SKM-1 (cell line): ENCODE measurements around the gene TCERG1L.
"Not testable (repeated sequence)": the region's sequence is repeated elsewhere in the genome, so short reads cannot be mapped to it uniquely, and the experiment has no call there.

Experiments used
- DNase-seq: peaks from one replicate; lab custom pipeline; 2025; ENCODE audit not compliant: unreplicated experiment; lab: John Stamatoyannopoulos, UW

TCERG1L gene, protein sequence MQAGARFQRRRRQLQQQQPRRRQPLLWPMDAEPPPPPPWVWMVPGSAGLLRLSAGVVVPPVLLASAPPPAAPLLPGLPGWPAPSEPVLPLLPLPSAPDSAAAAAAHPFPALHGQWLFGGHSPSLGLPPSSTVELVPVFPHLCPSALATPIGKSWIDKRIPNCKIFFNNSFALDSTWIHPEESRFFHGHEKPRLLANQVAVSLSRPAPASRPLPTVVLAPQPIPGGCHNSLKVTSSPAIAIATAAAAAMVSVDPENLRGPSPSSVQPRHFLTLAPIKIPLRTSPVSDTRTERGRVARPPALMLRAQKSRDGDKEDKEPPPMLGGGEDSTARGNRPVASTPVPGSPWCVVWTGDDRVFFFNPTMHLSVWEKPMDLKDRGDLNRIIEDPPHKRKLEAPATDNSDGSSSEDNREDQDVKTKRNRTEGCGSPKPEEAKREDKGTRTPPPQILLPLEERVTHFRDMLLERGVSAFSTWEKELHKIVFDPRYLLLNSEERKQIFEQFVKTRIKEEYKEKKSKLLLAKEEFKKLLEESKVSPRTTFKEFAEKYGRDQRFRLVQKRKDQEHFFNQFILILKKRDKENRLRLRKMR

GRCh38 chr10:131311661-131312477, at the start of gene TCERG1L:
Gene TCERG1L (minus strand): TSS chr10:131311721. CDS start chr10:131311635, 86 bp downstream.
- no peak for DNase-seq

DNA sequence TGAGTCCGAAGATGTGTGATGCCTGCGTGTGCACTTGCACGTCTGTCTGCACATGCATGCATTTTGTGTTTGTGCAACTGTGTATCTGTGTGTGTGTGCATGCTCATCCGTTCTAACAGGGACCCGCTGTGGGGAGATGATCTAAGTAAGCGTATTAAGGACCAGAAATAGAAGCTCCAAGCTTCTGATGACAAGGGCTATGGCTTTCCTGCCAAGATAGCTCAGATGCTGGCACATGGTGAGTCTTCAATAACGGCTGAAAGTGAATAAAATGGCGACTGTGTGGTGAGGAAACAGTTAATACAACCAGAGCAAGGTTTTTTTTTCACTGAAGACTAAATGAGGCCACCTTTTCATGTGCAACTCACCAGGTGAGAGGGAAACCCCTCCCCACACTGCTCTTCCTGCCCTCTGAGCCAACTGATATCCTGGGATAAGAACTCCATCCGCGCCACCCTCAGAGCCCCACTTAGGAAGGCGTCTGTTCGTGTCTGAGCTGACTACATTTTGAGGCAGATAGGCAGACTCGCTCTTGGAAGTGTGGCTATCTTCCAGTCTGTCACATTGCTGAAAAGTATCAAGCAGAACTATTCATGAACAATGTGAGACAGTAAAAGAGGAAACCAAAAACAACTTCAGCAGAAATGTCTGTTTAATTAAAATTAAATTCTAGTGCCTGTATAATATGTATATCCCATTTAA, 47.4 kb upstream of the TCERG1L start:
- DNase-seq, result no peak

GRCh38 chr10:131356442-131356841, 44.9 kb upstream of the TCERG1L start:
- DNase-seq, result no peak

GRCh38 chr10:131355881-131356280, 44.4 kb upstream of the TCERG1L start:
- no peak for DNase-seq

GRCh38 chr10:131355056-131355455, 43.5 kb upstream of the TCERG1L start:
- no peak for DNase-seq

DNA sequence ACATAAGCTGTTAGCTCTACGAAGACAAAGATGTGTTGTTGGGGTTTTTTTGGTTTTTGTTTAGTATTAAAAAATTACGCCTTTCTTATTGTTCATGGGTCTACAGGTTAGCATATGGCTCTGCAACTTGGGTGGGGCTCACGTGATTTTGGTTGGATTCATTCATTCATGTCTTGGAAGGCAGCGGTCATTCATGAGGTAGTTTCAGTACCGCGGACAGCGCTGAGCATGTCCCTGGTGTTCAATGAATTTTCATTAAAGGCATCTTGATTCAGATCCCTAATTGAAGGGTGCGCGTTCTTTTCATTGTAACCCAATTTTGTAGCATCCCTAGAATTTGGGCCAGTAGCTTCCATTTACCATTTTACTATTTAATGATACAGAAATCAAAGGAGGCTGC, 42.9 kb upstream of the TCERG1L start:
- no peak for DNase-seq

GRCh38 chr10:131352765-131353290, 41.3 kb upstream of the TCERG1L start:
- no peak for DNase-seq

DNA sequence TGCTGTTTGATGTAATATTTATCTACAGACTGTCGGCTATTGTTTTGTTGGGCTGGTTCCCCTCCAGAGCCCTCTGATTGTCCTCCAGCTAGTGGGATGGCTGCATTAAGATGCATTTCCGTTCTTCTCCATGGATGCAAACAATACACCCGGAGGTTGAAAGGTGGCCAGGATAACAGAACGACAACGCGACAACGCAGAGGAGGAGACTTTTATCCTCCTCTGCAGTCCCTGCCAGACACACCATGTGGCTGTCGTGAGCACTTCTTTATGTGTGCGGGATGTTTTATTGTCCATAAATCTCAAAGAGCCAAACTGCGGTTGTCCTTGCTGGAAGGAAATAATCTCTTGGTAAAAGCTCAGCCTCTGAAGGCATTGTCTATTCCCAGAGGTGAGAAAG, 39.1 kb upstream of the TCERG1L start:
- DNase-seq, result no peak

- no peak for DNase-seq
Observed at GRCh38 chr10:131350245-131350644, 38.7 kb upstream of the TCERG1L start.

DNA sequence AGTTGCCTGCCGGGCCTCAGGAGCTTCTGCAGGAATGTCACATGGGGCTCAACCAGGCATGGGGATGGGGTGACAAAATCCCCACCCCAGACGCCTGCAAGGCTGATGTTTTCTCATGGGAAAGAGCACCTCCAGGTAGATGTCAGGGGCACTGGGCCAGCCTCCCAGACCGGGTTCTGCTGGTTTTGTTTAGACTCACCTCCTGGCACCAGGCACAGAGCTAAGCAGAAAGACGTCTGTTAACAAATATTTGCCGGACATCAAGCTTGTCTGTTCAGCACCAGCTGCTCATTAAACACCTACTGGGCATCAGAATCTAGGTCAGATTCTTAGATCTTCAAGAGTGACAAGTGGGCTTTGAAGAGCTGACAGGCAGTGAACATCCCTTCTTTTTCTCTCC, 34.9 kb upstream of the TCERG1L start:
- DNase-seq, result no peak

DNA sequence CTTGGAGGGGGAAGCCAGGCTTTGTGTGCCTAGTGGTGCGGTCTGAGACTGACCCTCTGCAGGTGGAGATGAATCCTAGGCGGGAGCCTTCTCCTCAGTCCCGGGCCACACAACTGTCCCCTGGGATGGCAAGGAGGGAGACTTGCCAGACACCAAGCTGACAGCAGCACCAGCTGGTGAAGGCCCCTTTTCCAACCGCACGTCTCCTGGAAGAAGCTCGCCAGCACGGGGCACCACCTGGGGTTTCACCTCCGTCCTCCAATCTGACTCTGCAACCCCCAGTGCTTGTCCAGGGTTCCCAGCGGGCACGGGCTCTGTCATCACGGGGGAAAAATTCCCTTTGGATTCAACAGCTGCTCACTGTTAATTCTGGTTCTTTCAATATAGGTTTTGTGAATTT, 34.2 kb upstream of the TCERG1L start:
- DNase-seq, result no peak

DNA sequence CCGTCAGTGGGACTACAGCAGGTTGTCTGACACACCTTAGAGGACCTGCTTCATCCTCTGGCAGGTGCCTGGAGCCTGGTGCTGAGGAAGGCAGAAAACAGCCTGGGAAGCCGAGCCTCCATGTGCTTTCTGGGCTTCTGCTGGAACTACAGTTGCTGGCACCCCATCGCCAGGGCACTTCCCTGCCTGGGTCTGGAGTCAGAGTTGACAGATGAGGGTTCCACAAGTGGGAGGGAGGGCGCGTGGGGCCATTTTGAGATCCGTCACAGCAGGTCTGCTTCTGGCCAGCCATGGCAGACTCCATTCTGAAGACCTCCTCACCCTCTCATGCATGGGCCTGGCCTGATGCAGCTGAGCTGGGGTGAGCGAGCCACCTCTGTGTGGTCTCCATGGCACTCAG, 33.2 kb upstream of the TCERG1L start:
- DNase-seq, result no peak

- no peak for DNase-seq
Observed at GRCh38 chr10:131337741-131338140, 26.2 kb upstream of the TCERG1L start.

DNA sequence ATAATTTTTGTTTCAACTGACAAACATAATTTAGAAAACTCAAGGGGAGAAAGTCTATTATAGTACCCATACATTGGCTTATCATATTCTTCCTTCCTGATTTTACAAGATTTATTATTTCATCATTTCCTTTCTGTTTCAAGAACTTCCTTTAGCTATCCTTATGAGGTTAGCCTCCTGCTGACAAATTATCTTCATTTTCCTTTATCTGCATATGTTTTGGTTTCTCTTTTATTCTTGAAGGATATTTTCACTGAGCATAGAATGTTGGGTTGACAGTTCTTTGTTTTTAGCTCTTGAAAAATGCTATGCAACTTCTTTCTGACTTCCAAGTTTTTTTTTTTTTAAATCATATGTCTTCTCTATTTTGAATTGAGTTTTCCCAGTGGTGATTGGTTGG, 21.3 kb upstream of the TCERG1L start:
- DNase-seq, result no peak

DNA sequence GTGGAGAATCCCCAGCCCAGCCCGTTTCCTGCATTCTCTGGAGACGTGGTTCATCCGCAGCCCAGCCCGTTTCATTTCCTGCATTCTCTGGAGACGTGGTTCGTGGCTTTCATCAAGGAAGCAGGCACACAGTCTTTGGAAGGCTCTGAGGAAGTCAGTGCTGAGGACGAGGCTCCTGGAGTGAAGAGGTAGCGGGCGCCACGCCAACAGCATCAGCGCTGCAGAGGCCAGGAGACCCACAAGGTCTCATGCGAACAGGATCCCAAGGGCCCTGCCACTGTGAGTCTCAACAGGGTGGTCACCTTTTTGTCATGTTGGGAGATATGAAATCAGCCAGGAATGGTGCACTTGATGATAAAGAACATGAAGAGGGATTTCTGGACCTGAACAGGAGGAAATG, 12.4 kb upstream of the TCERG1L start:
- DNase-seq, result no peak

DNA sequence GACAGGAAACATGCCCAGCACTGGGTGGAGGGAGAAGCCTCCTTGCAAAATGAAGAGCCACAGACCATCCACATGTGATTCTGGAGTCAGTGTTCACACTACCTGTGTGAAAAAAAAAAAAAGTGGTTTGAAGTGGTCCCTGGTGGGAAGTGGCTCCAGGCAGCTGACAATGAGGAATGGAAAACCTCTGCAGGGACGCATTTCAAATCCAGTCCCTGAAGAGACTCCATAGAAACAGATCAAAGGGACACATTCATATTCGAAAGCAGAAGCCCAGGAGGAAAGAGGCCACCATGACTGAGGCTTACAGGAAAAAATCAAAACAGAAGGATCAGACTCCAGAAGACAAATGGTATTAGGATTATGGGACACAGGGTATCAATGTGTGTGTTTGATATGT, 11.5 kb upstream of the TCERG1L start:
- DNase-seq, result no peak

GRCh38 chr10:131322575-131322974, 11.1 kb upstream of the TCERG1L start:
- DNase-seq, result not testable (repeated sequence)

DNA sequence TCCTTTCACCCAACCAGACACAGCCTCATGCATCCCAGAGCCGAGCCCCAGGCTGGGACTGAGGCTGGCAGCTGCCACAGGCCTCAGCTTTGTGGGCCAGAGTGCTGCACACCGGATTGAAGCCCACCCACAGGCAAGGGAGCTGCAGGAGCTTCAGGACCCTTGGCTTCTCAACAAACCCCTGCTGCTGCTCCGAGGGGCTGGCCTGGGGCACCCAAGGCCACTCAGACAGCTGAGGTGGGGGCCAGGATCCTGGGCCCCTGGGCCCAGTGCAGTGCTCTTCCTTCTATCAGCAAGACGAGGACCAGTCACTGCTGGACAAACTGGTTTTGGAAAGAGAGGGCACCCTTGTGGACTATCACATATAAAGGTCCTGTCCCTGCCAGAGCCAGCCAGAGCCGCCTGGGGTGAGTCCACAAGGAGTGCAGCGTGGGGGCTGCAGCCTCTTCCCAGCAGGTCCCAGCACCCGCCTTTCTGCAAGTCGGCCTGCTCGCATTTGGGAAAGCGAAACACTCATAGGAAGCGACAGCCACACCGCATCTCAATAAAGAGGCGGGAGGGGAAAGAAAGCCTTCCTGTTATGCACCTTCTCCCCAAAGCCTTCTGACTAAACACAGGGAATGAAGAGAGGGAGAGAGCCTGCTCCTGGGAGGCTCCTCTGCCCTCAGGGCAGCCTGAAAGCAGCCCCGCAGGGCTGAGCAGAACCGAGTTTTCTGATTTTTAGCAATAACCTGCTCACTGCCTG, 9.5 kb upstream of the TCERG1L start:
- no peak for DNase-seq

DNA sequence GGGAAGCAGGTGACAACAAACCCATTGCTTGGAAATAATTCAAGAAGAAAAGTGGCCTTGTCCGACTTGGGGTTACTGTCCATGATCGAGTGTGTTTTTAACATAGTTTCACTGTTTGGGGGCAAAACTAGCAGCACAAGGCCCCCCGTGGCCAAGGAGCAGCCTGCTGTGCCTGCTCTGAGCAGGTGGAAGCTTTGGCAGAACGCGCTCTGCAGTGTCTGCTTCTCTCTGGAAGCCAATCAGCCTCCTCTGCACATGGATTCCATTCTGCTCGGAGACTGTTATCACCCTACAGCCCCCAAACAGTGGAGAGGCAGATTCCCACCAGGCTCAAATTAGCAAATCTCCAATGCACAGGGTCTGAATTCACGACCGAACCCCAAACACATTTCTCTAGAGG, 7.3 kb upstream of the TCERG1L start:
- DNase-seq, result no peak

- DNase-seq, result no peak
Observed at GRCh38 chr10:131318291-131318690, 6.8 kb upstream of the TCERG1L start.
